HG02763 (cell line): ENCODE measurements around the gene TCERG1L.
"Not testable (repeated sequence)": the region's sequence is repeated elsewhere in the genome, so short reads cannot be mapped to it uniquely, and the experiment has no call there.

Source experiments
- ATAC-seq: cut with Tn5 transposase; IDR thresholded peaks from one replicate; pipeline ENCODE4 v1.9.1; 2021; ENCODE audit warnings: mild to moderate bottlenecking, moderate library complexity; ENCODE audit not compliant: unreplicated experiment

TCERG1L gene

DNA sequence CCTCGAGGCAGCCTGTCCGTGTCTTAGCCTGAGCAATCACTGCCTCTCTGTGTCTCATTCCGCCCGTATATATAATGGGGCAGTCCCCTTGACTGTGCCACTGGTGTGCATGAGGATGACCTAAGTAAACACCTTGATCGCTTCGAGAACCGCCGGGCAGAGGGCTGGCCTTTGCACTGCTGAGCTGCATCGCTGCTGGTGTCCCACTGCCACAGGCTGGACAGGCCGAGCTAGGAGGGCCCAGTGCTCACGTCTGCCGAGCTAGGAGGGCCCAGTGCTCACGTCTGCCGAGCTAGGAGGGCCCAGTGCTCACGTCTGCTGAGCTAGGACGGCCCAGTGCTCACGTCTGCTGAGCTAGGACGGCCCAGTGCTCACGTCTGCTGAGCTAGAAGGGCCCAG, 232.6 kb downstream of the TCERG1L start:
- ATAC-seq = not testable (repeated sequence)

DNA sequence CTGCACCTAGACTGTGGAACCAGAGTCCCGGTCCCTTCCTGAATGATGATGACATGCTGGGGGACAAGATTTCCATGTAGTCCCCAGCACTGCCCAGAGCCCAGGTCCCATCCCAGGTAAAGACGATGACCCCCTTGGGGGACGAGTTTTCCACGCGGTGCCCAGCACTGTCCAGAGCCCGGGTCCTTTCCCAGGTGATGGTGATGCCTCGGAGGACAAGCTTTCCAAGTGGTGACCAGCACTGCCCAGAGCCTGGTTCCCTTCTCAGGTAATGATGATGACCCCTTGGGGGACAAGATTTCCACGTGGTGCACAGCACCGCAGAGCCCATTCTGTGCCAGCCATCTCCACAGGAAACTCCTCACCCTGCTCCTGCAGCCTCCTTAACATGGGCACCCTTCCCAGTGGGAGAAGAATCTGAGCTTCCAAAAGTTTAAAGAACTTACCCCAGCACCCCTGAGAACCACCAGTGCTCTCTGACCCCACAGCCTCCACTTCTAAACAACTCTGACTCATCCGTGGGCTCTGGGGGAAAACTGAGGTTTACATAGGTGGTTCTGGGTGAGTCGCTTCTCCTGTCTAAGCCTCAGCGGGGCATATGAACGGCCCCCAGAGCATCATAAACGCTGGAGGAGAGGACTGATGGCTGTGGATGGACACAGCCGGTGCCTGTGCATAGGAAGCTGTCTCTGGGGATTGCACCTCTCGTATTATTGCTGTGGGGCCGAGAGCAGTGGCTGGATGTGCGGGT, 233.2 kb downstream of the TCERG1L start:
- ATAC-seq = no peak

DNA sequence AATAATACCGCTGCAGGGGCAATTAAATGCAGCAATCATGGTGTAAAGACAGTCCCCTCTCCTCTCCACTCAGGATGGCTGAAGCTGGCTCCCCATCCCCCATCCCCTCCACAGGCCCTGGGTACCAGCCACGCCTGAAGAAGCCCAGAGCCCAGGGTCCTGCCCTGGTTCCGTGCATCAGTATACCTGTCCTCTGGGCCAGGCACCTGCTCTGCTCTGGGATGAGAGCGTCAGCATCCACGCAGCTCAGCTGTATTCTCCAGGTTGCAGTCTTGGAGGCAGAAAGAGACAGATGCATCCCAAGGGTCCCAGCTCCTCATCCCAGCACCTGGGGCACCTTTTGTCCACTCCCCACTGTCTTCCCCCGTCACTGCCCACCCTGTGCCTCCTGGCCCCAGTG, 233.8 kb downstream of the TCERG1L start:
- no peak for ATAC-seq

DNA sequence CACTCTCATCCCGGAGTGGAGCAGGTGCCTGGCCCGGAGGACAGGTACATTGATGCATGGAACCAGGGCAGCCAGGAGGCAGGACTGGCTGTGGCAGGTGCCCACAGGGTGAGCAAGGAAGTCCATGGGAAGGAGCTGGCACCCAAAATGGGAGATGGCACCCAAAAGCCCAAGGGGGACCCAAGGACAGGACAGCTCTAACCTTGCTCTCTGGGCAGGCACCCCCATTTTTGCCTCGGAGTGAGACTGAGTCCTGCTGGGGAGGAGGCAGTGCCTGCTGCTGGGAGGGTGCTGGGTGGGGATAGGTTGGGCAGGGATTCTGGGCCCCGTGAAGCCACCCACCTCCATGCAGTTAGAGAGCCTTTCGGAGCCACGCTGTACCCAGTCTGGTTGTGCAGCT, 234.5 kb downstream of the TCERG1L start:
- ATAC-seq = no peak

DNA sequence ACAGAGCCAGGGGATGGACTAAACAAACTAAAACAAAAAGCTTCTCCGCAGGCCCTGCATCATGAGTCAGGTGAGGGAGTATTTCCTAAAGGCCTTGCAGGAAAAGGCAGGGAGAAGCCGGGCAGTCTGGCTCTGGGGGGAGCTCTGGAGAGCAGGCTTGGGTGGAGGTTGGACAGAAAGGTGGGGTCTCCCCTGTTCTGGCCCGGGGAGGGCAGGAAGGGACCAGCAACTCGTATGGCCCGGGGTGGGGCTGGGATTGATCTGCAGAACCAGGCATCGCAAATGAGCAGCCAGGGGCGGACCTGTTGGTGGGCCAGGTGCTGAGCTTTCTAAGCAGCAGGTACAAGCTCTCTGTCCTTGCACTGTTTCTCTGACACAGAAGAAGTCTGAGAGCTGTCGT, 235.2 kb downstream of the TCERG1L start:
- no peak for ATAC-seq

DNA sequence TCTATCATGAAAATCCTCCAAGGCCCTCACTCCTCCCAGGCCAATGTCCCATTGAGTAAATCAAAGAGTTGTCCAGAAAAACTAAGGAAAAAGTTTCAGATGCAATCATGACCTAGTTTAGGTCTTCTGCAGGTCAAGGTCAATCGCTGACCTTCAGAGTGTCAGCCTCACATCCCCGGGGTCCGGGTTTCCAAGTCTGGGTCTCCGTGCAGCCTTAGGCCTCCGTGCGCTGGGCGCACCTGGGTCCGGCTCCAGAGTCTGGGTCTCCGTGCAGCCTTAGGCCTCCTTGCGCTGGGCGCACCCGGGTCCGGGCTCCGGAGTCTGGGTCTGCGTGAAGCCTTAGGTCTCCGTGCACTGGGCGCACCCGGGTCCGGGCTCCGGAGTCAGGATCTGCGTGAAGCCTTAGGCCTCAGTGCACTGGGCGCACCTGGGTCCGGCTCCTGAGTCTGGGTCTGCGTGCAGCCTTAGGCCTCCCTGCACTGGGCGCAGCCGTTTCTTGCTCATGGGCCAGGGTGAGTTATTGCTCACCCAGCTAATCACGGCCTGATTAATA, 236.2 kb downstream of the TCERG1L start:
- no peak for ATAC-seq

DNA sequence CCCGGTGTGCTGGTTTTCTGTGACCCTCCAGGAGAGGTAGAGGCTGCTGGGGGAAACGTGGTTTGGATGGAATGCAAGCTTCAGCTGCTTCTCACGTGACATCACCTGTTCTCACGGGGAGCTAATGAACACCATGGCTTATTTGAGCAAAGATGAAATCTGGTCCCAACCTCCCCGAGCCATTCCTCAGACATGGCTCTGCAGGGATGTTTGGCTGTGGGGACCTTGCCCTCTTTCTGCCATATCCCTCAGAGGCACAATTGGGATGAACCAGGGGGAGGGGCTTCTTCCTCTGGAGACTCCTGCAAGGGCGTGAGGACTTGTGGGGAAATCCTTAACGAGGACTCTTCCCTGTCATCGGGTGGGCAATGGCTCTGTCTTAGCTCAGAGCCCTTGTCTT, 236.8 kb downstream of the TCERG1L start:
- ATAC-seq = no peak

DNA sequence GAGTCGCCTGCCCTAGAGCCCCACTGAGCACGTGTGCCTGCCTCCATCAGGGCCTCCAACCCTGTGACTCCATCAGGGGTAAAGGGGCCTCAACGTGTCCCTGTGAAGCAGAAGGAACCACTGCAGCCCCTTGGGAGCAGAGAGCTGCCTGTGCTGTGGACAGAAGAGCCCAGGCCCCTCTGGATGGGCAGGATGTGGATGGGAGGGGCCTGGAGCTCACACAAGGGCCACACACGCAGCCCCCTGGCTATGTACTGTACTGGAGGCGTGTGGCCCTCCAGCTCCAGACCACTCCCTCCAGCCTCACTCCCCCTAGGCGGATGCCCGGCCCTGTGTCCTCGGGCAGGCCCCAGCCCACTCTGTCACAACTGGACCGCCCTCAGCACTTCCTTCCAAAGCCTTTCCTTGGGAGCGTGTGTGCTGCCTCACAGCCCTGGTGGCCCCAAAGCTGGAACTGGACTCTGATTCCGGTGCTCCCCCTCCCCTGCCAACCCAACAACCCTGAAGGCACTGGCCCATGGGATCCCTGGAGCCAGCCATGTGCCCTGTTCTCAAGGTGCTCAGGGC, 238.0 kb downstream of the TCERG1L start:
- no peak for ATAC-seq

DNA sequence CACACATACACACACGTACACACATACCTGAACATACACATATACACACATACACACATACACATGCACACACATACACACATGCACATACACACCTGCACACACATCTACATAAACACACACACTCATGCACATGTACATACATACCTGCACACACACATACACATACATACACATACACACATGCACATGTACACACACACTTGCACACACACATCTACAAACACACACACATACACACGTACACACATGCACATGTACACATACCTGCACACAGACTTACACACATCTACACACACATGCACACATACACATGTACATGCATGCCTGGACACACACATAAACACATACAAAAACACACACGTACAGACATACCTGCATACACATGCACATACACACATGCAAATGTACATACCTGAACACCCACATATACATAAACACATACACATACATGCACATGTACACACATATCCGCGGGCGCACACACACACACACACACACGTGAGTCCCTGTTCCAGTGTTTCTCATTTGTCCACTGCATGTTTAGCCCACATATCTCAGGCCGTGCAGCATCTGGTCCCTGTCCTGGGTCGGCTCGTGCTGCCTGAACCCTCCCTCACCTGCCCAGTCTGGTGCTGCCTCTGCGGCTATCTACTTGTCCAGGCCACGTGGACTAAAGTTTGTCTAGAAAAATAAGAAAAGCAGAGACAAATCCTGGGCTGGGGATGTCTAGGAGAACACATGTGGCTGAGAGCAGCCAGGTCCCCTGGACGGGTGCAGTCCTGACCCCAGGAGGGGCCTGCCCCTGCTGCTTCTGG, 238.7 kb downstream of the TCERG1L start:
- ATAC-seq = no peak

DNA sequence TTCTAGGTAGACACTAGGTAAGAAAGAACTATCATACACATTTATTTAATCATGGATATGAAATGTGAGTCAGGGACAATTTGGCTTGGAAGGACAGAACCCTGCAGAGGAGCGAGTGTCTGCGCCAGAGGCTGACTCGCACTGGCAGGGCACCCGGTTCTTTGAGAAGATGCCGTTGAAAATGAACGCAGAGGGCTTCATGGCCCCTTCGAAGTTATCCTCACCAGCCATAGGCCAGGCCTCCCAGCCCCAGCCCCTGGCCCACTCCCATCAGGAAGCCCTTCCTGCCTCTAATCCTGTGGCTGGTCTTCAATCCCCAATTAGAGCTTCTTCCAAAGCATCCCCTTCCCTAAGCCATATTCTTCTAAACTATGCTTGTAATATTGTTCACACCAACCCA, 239.8 kb downstream of the TCERG1L start:
- ATAC-seq = no peak

DNA sequence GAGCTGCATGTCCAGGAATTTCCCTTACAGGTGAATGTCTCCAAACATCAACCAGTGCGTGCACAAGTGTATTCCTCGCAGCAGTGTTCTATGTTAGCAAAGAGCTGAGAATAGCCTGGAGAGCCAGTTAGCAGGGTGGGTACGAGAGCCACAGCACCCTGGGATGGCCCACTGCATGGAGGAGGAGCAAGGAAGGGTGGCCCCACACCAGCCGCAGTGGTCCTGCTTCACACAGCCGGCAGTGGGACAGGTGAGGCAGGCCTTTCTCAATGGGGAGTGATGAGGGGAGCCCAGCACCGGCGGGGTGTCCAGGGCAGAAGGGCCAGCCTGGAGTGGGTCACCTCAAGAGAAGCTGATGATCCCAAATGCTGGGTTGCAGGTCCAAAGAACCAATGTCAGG, 240.7 kb downstream of the TCERG1L start:
- ATAC-seq = no peak

DNA sequence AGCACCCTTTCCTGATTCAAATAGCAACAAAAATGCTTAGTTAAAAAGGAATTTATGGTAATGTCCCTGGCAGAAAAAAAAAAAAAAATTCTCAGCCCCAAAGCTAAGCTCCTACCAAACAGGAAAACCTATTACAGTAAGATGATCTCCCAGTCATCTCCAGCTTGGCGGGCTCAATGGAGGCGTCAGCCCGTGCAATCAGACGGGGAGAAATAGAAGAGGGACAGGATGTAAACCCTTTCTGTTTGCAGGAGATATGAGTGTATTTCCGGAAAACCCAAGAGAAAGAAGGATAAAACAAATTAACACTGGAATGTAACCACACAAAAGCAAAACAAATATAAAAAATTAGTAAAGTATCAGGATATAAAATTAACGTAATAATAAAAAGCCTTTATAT, 242.8 kb downstream of the TCERG1L start:
- no peak for ATAC-seq

DNA sequence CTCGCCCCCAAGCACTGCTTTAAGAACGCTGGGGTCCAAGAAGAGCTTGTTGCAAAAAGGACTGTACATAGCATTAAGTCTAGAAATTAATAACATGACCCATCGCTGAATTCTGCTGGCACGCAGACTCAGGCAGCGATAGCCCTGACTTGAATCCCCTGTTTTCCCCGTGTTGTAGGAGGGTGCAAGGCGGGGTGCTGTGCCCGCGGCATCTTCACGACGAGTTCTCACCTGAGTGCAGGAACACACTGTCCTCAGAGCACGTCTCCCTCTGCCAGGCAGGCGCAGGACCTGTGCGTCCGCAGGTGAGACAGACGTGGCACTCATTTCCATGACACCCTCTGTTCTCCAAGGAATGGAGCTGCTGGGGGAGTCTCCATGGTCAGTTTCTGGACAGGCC, 243.2 kb downstream of the TCERG1L start:
- ATAC-seq = no peak

DNA sequence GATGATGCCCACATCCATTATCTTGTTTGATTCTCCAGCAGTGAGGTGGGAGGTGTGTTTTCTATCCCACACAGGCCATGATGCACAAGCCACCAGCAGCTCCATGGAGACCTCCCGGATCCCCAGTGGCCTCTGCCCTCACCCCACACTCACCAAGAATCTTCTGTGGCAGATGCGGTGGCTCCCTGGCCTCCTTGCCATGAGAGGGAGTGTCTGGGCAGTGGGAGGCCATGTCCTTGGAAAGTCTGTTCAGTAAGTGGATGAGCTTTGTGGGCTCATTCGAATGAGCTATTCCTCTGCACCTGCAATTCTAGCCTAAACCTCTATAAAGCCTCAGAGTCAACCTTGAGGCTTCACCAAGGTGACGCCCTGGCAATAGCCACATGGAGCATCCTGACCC, 243.8 kb downstream of the TCERG1L start:
- no peak for ATAC-seq

DNA sequence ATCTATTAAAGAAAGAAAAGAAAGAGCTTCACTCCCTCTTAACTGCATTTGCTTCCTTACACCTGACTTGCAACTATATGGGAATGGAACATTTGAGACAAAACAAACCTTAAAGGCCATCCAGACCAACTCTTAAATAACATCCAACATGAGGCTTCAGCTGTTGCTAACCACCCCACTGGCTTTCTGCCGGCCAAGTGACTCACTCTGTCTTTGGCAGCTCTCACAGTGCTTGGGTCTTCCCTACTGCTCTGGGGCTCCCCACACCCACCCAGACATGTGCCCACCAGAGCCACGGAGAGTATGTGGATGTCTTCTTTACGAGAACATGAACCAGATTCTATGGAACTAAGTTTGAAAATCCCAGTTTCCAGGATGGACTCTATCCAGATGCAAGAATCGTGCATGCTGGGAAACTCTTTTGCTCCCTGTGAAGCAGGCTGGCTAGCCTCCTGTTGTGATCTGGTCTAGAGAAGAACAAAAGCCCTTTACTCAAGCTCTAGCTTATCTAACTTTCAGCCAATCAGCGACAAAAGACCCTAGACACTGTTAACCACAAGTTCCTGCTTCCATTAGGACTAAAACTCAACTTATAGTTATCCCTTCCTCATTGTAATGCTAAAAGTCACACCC, 245.7 kb downstream of the TCERG1L start:
- ATAC-seq = no peak

DNA sequence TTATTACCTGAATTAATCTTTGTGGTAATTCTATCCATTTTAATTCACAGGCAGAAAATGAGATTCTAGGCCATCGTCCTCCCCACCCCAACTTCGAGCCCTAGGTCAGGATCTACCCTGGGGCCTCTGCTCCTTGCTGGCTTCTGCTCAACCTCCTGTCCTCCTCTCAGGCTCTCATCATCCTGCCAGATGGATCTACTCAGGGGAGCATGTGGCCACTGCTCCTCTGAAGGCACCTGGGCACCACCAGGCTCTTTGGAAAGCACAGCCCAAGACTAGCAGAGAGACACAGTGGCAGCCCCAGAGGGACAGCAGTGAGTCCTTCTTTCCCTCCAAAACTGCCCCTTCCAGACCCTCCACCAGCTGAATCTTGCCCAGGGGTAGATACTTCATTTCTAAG, 248.2 kb downstream of the TCERG1L start:
- no peak for ATAC-seq

DNA sequence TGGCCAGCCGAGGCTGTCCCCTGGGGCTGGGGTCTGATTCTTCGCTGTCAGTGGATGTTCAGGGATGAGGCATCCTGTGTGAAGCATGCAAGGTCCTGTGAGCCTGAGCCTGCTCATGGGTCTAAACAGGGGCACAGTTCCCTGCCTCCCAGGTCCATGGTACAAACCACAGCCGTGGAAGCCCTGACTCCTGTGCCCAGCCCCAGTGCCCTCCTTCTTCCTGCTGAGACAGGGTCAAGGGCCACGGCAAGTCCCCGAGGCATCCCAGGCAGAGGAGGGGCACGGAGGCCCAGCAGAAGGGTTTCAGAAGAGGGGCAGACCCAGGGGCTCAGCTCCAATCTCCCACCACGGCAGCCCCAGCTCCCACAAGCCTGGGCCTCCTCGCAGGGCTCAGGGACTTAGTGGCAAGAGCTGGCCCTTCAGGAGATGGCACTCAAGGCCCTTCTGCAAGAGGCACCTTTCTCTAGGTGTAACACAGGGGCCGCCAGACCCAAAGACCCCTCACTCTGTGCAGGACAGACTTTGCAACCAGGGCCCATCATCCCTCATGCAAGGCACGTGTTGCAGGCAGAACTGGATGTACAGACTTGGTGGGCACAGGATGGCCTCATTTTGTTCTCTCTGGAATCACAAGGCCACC, 248.8 kb downstream of the TCERG1L start:
- ATAC-seq = no peak

DNA sequence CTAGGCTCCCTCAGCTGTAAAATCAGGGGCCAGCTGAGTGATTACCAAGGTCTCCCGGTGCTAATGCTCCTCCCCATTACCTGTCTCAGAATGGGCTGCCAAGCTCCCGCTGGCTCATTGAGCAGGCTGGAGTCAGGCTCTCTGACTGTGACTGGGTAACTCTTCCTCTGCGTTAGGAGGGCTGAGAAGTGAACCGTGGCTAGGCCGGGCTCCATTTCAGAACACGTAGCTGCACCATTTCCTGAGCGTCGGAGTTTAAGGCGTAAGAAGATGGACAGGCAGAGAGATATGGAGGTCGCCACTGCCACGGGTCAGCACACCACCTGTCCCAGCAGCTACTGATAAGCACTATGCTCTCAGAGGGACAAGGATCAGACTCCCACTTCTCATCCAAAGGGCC, 250.3 kb downstream of the TCERG1L start:
- no peak for ATAC-seq

DNA sequence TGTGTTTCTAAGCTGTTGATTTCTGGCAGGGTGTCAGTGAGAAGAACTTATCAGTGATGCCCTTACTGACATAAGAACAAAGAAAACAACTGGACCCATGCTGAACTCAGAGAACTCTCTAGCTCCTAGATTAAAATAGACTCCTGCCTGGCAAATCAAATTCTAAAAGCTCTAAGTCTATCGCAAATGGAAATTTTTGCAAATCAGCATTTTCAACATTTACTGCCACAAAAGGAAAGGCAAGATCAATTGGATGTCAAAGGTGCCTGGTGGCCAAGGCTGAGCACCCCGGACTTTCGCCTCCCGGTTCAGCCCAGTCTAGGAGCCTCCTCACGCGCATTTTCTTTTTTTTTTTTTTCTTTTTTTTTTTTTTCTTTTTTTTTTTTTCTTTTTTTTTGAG, 251.6 kb downstream of the TCERG1L start:
- ATAC-seq = no peak

DNA sequence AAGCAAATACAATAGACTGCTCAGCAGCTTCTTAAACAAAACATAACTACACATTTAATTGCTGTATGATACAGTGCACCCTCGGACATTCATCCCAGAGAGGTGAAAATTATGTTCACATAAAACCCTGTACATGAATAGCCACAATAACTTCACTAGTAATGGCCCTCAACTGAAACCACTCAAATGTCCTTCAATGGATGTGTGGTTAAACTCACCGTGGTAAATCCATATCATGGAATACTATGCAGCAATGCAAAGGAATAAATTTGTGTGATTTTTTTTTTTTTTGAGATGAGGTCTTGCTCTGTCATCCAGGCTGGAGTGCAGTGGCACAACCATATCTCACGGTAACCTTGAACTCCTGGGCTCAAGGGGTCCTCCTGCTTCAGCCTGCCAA, 252.7 kb downstream of the TCERG1L start:
- ATAC-seq = no peak

DNA sequence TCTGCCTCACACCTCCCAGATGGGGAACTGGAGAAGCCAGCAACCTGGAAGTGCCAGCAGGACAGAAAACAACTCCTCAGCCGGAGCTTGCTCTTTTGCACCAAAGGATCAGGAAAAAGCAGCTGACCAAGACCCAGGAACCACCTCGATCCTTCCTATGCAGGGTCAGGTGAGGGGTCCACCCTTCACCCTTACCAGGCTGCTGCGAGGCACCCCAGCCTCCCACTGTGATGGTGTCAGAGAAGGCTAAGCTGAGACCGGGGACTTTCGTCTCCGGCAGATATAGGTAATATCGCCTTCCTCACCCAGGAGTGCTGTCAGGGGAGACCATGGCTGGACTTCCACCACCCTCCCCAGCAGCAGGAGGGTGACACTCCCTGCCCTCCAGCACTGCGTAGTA, 254.7 kb downstream of the TCERG1L start:
- no peak for ATAC-seq
